Stimulated activated CD8-positive, alpha-beta memory T cell treated with anti-CD3 and anti-CD28 coated beads, Interleukin-15, amount 100 ng/mL, for 24 hours (primary cell): Measurements from ENCODE around the gene TRIM74.
"Not testable (repeated sequence)": the region's sequence is repeated elsewhere in the genome, so short reads cannot be mapped to it uniquely, and the experiment has no call there.

Source experiments
- DNase-seq: peaks from one replicate; pipeline ENCODE4 v3.0.0-alpha.2; 2020; ENCODE audit warnings: low read depth

The TRIM74 gene

GRCh38 chr7:72954563-72955198 is 14.6 kb downstream of the TRIM74 start:
- not testable (repeated sequence) for DNase-seq

GRCh38 chr7:72953901-72954562 is 15.2 kb downstream of the TRIM74 start:
- not testable (repeated sequence) for DNase-seq

DNA sequence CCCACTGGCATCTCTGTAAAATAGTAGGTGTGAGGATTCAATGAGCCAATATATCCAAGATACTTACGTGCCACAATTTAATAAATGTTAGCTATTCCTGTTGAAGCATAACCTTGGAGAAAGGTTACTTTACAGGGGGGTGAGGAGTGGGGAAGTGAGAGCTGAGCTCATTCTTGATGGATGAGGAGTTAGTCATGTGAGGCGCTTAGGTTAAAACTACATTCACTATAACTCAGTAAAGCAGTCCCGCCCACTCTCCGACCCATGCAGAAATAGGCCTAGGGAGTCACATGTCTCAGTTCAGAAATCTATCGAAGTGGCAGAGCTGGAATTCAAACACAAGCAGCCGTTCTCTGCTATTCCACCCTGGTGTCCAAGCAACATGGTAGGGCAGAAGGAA is 18.8 kb downstream of the TRIM74 start:
- not testable (repeated sequence) for DNase-seq

DNA sequence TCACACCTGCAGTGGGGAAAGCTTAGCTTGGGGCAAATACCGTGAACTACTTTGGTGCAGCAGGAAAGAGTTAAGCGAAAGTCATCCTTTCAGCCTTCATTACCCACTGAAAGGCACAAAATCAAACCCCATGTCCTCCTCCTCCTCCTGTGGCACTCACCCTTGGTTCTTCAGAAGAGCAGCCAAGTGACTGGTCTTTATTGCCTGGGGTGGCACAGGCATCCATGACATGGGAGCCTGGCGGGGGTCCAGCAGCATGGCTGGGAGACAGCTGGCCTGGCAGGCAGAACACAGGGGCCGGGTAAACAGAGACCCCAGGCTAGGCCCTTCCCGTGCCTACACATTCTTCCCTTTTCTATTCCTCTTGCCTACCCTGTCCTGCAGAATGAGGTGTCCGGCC is 19.6 kb downstream of the TRIM74 start:
- DNase-seq: not testable (repeated sequence)

DNA sequence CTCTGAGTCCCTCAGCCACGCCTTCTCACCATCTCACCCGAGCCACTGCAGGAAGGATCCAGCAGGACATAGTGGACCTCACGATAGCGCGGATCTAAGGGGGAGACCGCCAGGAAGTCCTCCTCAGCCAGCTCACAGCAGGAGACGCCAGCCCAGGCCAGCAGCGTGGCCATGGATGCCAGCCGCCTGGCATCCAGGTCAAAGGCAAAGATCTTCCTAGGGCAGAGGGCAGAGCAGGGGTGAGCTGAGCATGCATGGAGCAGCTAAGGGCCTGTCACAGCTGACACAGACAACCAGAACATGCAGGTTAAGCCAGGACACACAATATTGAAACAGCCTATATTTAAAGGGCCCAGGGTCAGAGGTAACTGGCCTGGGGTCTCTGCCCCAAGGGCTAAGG is 20.0 kb downstream of the TRIM74 start:
- DNase-seq: not testable (repeated sequence)

DNA sequence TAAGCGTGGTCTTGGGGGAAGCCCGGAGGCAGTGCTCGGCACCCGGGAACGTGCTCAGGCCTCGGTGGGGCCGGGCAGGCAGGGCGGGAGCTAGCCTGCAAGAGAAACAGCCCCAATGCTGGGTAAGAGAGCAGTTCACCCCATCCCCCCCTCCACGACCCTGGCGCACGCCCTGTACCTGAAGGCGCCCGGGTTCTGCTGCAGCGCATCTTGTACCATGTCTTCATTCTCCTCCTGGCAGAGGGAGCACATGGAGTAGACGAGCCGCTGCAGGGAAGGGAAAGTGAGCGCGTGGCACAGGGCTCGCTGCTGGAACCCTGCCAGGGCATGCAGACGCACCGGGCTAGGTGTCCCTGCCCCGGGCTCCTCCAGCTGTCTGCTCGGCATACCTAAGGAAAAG is 20.6 kb downstream of the TRIM74 start:
- not testable (repeated sequence) for DNase-seq

- DNase-seq: not testable (repeated sequence)
These were observed 23.0 kb downstream of the TRIM74 start for GRCh38 chr7:72946130-72946745.

GRCh38 chr7:72945597-72945996 is 23.7 kb downstream of the TRIM74 start:
- DNase-seq: not testable (repeated sequence)

GRCh38 chr7:72944937-72945336 is 24.3 kb downstream of the TRIM74 start:
- not testable (repeated sequence) for DNase-seq

DNA sequence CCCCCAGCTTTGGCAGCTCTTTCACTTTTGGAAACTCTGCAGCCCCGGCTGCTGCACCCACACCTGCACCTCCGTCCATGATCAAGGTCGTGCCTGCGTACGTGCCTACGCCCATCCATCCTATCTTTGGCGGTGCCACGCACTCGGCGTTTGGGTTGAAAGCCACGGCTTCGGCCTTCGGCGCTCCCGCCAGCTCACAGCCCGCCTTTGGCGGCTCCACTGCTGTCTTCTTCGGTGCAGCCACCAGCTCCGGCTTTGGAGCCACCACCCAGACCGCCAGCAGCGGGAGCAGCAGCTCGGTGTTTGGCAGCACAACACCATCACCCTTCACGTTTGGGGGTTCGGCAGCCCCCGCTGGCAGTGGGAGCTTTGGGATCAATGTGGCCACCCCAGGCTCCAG is 26.3 kb downstream of the TRIM74 start:
- not testable (repeated sequence) for DNase-seq

DNA sequence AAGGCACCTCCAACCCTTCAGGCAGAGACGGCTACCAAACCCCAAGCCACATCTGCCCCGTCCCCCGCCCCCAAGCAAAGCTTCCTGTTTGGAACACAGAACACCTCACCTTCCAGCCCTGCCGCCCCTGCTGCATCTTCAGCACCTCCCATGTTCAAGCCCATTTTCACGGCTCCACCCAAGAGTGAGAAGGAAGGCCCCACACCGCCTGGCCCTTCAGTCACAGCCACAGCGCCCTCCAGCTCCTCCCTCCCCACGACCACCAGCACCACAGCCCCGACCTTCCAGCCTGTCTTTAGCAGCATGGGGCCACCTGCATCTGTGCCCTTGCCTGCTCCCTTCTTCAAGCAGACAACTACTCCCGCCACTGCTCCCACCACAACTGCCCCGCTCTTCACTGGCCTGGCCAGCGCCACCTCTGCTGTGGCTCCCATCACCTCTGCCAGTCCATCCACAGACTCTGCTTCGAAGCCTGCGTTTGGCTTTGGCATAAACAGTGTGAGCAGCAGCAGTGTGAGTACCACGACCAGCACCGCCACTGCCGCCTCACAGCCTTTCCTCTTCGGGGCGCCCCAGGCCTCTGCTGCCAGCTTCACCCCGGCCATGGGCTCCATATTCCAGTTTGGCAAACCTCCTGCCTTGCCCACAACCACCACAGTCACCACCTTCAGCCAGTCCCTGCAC is 27.1 kb downstream of the TRIM74 start:
- DNase-seq: not testable (repeated sequence)

DNA sequence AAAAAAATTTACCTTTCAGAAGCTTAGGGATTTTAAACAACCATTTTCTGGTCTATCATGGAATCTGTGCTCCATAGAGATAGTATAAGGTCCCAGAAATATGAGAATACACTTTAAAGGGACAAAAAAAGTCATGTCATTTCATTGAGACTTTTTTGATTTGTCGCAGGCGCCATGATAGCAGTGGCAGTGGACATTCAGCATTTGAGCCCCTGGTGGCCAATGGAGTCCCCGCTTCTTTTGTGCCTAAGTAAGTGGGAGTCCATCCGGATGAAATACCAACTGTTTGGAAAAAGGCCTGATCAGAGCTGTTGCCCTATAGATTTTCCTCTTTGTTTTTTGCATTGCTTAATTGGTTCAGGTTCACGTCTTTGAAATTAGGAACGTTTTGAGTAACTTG is 41.0 kb downstream of the TRIM74 start:
- DNase-seq: not testable (repeated sequence)

DNA sequence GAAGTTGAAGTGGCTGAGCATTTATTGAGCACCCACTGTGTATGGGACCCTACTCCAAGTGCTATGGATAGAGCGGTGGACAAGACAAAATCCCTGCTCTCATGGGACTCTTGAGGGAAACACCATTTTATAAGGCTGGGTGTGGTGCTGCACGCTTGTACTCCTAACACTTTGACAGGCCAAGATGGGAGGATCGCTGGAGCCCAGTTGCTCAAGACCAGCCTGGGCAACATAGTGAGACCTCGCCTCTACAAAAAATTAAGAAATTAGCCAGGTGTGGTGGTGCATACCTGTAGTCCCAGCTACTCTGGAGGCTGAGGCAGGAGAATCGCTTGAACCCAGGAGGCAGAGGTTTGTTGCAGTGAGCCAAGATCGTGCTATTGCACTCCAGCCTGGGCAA is 41.5 kb downstream of the TRIM74 start:
- not testable (repeated sequence) for DNase-seq

- DNase-seq: no peak
These were observed 43.6 kb downstream of the TRIM74 start for GRCh38 chr7:72925546-72926120.

- peak; percentile 76 for DNase-seq
These were observed 44.3 kb downstream of the TRIM74 start, which contains the start of gene POM121 for GRCh38 chr7:72924733-72925545. POM121 (plus strand) TSS chr7:72925095; CDS start chr7:72925122, 27 bp downstream.

GRCh38 chr7:72924386-72924732 is 44.9 kb downstream of the TRIM74 start:
- DNase-seq: no peak

DNA sequence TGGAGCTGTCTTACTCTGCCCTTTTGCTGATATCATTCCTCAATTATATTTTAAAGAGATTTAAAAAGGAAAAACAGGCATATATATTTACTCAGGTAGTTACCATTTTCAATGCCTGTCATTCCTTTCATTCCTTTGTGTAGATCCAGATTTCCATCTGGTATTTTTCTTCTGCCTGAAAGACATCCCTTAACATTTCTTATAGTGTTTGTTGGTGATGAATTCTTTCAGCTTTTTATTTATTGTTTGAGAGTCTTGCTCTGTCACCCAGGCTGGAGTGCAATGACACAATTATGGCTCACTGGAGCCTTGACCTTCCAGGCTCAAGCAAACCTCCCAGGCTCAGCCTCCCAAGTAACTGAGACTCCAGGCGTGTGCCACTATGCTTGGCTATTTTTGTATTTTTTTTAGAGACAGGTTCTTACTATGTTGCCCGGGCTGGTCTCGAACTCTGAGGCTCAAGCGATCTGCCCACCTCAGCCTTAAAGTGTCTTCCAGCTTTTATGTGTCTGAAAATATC is 50.0 kb downstream of the TRIM74 start:
- no peak for DNase-seq

DNA sequence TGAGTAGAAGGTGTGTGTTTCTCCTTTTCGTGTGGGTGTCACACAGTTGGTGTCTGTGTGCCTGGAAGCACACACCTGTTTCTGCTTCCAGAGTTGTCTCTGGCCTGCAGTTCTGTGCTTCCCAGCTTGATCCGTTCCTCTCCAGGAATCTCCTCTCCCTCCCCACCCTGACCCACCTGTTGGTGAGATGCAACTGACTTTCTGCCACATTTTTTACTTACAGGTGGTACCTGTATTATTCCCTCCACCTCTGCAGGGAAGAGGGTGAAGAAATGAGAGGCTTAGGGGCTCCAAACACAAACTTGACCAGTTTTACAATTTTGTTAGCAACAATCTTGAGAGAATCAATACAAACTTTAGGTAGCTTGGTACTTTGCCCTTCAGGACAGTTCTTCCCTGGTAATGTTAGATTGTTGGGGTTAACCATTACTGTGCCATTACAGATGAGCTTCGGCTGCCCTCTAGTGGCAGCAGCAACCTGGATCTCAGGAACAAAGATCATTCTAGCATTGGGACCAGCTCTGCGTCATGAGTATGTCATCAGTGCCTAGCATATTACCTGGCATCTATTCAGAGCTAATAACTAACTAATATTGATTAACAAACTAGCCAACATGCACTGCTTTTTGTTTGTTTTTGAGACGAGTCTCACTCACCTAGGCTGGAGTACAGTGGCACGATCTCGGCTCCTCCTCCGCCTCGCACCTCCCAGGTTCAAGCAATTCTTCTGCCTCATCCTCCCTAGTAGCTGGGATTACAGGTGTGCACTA is 54.3 kb downstream of the TRIM74 start:
- not testable (repeated sequence) for DNase-seq

- not testable (repeated sequence) for DNase-seq
These were observed 55.5 kb downstream of the TRIM74 start for GRCh38 chr7:72913750-72914149.

GRCh38 chr7:72911395-72911794 is 57.9 kb downstream of the TRIM74 start:
- DNase-seq: not testable (repeated sequence)
